GM03348 (cell line): ENCODE results near the gene EGLN1.
"Not testable (repeated sequence)": the region's sequence is repeated elsewhere in the genome, so short reads cannot be mapped to it uniquely, and the experiment has no call there.

Source experiments
- DNase-seq: peaks from one replicate; pipeline ENCODE4 v3.0.0; 2012; ENCODE audit warnings: low spot score

Gene EGLN1

DNA sequence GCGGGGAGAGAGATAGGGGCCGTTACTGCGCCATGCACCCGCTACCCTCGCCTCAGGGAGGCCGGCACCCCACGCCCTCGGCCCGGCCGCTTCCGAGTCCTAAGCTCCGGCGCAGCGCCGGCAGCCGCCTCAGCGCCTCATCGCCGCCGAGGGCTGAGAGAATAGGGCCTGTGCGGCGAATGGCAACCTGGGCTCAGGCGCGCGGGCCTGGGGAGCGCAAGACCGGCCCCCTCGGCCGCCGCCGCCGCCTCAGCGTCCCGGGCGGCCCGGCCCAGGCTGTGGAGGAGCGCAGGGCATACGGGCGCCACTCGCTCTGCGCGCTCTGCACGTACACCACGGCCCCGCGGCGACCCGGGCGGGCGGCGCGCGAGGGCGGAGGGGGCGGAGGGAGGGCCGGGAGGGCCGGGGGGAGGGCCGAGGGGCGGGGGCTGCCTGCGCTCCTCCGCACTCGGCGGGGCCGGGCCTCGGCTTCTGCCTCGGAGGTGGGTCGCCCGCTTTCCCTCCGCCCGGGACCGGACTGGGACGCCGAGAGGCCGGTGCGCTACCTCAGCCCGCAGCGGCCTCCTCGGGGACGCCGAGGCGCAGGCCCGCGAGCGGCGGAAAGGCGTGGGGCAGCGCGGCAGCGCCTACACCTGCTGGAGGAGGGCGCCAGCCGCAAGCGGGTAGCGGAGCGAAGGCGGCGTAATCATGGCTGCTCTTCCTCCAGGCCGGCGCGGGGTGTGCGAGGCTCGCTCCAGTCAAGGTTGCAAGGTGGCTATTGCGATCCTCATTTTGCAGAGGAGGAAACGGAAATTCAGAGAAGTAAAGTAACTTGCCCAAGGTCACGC is at the start of gene EGLN1:
Gene EGLN1 (minus strand): TSS at position 317 of the 827 bp plus-strand sequence. CDS start 399 bp downstream, outside the sequence.
- DNase-seq: peak; percentile 97

DNA sequence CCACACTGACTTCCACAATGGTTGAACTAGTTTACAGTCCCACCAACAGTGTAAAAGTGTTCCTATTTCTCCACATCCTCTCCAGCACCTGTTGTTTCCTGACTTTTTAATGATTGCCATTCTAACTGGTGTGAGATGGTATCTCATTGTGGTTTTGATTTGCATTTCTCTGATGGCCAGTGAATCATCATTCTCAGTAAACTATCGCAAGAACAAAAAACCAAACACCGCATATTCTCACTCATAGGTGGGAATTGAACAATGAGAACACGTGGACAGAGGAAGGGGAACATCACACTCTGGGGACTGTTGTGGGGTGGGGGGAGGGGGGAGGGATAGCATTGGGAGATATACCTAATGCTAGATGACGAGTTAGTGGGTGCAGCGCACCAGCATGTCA is 49.4 kb upstream of the EGLN1 start:
- not testable (repeated sequence) for DNase-seq

DNA sequence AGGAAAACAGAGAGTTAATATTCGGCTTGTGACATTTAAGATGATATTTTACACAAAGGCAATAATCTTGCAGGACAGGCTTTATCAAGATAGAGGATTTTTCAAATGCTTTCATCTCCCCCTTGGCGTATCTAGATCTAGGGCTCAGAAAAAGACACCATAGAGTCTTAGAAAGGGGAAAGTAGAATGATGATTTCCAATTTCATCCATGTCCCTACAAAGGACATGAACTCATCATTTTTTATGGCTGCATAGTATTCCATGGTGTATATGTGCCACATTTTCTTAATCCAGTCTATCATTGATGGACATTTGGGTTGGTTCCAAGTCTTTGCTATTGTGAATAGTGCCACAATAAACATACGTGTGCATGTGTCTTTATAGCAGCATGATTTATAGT is 48.9 kb upstream of the EGLN1 start:
- DNase-seq: not testable (repeated sequence)

DNA sequence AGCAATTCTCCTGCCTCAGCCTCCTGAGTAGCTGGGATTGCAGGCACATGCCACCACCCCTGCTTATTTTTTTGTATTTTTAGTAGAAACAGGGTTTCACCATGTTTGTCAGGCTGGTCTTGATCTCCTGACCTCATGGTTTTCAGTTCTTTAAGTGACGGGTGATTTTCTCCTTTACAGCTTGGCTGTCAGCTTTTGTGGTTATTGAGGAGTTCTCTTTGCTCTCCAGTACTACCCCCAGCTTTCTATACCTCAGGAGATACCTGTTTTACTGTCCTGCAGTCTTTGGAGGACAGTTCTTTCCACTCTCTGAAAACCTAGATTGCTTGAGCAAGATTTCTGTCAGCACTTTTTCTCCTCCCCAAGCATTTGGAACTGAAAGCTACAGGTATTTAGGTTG is 45.9 kb upstream of the EGLN1 start:
- no peak for DNase-seq

DNA sequence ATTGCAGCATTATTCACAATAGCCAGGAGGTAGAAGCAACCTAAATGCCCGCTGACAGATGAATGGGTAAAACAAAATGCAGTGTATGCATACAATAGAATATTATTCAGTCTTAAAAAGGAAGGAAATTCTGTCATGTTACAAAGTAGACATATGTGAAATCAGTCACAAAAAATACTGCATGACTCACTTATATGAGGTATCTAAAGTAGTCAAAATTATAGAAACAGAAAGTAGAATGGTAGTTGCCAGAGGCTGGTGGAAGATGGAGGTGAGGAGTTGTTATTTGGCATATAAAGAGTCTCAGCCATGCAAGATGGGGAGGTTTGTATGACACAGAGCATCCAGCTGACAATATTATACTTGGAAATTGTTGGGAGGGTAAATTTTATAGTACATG is 43.0 kb upstream of the EGLN1 start:
- DNase-seq: no peak

DNA sequence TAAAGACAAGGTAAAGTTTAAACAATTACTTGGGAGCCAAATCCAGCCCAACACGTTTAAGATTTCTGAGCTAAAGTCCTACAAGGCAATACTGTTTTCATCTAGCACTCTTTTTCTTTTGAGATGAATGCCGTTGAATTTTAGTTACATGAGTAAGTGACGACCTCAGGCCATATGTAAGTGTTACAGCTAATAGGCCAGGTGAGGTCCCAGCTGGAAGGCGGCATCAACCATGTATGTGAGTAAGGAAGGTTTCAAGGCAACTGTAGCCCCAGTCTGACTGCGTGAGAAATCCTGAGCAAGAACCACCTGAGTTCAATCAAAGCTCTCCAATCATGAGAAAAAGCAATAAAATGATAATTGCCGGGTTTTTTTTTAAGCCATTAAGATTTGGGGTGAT is 41.5 kb upstream of the EGLN1 start:
- DNase-seq: no peak

DNA sequence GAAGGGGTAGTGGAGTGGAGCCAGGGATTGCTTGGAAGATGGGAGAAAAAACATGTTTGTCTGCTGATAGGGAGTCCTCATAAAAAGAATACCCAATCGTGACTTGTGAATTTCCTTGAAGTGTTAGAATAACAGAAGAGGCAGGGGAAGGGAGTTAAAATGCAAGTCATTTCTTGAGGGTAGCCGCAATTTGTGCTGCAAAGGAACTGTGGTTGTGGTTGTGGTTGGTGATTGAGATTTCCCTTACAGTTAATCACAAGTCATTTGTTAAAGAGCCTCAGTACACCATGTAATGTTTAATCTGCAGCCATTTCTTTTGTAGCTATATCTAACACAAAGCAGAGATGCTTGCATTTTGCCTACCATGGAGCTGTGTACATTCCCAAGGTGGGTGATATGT is 38.5 kb upstream of the EGLN1 start:
- DNase-seq: no peak

DNA sequence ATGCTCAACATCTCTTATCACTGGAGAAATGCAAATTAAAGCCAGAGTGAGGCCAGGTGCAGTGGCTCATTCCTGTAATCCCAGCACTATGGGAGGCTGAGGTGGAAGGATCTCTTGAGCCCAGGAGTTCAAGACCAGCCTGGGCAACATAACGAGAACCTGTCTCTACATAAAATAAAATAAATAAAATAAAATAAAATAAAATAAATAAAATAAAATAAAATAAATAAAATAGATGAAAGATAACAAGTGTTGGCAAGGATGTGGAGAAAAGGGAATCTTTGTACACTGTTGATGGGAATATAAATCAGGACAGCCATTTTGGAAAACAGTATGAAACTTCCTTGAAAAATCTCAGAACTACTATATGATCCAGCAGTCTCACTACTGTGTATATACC is 37.4 kb upstream of the EGLN1 start:
- not testable (repeated sequence) for DNase-seq

DNA sequence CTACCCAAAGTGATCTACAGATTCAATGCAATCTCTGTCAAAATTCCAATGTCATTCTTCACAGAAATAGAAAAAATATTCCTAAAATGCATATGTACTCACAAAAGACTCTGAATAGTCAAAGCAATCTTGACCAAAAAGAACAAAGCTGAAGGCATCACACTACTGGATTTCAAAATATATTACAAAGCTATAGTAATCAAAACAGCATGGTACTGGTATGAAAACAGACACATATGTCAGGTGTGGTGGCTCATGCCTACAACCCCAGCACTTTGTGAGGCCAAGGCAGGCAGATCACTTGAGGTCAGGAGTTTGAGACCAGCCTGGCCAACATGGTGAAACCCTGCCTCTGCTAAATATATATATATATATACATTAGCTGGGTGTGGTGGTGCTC is 35.9 kb upstream of the EGLN1 start:
- not testable (repeated sequence) for DNase-seq

DNA sequence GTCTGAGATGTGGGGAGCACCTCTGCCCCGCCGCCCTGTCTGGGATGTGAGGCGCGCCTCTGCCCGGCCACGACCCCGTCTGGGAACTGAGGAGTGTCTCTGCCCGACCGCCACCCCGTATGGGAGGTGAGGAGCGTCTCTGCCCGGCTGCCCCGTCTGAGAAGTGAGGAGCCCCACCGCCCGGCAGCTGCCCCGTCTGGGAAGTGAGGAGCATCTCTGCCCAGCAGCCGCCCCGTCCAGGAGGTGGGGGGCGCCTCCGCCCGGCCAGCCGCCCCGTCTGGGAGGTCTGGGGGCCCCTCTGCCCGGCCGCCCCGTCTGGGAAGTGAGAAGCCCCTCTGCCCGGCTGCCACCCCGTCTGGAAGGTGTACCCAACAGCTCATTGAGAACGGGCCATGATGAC is 32.0 kb upstream of the EGLN1 start:
- not testable (repeated sequence) for DNase-seq

DNA sequence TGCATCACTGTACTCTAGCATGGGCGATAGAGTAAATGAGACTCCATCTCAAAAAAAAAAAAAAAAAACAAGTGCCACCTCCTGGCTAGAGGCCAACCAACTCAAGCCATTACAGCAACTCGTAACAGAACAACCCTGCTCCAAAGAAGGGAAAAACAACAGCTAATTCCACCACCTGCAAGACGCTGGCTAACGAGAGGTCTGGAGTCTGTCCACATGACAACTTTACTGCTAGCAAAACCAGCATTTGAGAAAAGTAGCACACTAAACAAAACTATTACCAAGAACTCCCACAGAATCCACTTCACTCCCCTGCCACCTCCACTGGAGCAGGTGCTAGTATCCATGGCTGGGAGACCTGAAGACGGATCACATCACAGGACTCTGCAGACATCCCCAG is 24.1 kb upstream of the EGLN1 start:
- DNase-seq: no peak

DNA sequence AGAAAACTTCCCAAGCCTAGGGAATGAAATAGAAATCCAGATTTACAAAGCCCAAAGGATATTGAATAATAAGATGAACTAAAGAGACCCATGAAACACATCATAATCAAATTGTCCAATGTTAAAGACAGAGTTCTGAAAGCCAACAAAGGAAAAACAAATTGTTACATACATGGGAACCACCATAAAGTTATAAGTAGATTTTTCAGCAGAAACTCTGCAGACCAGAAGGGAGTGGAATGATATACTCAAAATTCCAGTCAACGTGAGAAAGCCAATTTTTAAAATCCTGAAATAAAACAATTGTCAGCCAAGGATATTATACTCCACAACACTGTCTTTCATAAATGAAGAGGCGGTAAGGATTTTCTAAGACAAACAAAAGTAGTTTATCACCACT is 22.0 kb upstream of the EGLN1 start:
- no peak for DNase-seq

DNA sequence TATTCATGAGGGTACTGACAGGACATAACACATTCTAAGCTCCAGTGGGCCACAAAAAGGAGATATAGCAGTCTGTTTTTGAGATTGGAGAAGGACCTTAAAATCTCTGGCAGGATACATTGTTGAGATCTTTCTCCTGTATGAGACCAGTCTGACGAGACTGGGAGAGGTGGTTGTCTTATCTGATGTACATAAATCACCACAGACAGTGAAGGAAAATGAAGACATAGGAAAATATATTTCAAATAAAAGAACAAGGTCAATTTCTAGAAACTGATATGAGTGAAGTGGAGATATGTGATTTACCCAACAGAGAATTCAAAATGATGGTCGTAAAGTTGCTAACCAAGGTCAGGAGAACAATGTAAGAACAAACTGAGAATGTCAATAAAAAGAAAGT is 21.3 kb upstream of the EGLN1 start:
- no peak for DNase-seq

DNA sequence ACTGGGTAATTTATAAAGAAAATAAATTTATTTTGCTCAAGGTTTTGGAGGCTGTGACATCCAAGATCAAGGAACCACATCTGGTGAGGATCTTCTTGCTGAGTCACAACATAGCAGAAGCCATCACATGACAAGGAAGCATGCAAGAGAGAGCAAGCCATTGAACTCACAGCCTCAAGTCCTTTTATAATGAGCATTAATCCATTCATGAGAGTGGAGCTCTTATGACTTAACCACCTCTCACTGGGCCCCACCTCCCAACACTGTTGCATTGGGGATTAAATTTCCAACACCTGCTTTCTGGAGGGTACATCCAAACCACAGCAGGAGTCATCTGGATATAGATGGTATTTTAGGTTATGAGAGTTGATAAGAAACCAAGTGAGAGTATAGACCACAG is 20.6 kb upstream of the EGLN1 start:
- DNase-seq: no peak

DNA sequence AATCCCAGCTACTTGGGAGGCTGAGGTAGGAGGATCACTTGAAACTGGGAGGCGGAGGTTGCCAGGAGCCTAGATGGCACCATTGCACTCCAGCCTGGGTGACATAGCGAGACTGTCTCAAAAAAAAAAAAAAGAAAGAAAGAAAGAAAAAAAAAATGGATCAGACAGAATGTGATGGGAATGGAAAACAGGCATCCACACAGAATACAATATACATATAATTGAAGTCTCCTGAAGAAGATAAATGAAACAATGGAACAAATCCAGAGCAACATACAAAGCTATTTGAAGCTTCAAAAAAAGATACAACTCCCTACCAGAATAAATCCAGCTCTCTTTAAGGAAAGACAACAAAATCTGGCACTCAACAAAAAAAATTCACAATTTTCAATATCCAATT is 10.9 kb upstream of the EGLN1 start:
- no peak for DNase-seq

DNA sequence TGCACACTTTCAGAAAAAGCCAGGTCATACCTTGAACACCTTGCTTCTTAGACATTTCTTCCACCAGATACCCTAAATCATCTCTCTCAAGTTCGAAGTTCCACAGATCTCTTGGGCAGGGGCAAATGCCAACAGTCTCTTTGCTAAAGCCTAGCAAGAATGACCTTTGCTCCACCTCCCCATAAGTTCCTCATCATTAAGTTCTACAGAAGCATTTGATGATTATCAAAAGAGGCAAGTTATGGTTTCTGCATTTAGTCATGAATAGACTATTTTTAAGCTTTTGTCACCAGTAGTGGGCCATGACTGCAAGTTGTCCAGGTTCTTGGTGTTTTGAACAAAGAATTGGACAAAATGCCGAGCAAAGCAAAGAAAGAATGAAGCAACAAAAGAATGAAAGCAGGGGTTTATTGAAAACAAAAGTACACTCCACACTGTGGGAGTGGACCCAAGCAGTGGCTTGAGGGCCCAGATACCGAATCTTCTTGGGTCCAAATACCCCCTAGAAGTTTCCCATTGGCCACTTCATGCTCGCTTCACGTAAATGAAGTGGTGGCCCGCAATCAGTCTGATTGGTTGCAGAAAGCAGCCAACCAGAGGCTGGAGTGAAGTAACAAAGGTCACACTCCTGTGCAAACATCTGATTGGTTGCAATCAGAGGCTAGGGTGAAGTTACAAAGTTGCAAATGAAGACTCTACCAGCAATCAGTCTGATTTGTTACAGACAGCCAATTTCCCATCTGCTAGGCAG is 9.8 kb upstream of the EGLN1 start:
- DNase-seq: no peak

DNA sequence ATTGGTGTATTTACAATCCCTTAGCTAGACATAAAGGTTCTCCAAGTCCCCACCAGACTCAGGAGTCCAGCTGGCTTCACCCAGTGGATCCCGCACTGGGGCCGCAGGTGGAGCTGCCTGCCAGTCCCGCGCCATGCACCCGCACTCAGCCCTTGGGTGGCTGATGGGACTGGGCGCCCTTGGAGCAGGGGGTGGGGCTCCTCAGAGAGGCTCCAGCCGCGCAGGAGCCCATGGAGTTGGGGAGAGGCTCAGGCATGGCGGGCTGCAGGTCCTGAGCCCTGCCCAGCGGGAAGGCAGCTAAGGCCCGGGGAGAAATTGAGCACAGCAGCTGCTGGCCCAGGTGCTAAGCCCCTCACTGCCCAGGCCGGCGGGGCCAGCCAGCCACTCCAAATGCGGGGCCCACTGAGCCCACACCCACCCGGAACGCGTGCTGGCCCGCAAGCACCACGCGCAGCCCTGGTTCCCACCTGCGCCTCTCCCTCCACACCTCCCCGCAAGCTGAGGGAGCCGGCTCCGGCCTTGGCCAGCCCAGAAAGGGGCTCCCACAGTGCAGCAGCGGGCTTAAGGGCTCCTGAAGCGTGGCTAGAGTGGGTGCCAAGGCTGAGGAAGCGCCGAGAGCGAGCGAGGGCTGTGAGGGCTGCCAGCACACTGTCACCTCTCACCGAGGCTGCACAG is 8.7 kb upstream of the EGLN1 start:
- not testable (repeated sequence) for DNase-seq

DNA sequence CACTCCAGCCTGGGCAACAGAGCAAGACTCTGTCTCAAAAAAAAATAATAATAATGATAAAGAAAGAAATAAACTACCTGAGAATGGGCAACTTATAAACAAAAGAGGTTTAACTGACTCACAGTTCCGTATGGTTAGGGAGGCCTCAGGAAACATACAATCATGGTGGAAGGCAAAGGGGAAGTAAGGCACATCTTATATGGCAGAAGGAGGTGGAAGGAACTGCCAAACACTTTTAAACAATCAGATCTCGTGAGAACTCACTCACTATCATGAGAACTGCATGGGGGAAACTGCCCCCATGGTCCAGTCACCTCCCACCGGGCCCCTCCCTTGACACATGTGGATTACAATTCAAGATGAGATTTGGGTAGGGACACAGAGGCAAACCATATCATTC is 6.3 kb upstream of the EGLN1 start:
- no peak for DNase-seq

DNA sequence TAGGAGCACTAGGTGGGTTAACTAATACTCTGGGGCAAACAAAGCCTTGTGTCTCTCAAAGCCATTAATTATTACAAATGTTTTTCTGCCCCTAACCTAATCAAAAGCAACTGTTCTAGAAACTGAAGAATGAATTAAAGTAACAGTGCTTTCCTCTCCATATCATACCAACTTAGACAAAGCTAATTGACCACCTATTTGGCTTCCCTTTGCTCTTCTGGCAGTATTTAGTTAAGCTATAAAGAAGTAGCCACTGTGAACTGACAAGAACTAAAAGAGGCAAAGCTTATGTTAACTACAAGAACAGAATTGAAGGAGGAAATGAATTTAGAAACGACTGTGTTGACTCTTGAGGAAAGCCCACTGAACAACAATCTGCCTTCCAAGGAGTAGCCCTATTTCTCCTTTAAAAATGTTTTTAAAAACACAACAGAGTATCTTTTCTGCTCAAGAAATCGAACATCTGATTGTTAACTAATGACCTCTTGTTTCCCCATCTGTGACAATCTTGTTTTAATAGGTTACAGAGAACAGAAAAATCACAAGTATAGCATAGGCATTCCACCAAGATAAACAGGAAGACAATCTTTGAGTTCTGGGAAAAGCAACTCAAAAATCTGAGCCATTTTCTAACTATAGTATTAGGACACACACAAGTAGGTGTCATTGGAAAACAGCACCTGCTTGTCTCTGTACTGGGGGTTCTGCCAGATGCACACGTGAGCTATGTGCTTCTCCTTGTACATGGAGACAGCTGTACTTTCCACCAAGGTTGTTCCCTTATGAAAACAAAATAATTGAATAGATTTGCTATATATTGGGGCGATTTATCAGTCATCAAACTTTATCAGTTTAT is 3.1 kb upstream of the EGLN1 start:
- DNase-seq: no peak

DNA sequence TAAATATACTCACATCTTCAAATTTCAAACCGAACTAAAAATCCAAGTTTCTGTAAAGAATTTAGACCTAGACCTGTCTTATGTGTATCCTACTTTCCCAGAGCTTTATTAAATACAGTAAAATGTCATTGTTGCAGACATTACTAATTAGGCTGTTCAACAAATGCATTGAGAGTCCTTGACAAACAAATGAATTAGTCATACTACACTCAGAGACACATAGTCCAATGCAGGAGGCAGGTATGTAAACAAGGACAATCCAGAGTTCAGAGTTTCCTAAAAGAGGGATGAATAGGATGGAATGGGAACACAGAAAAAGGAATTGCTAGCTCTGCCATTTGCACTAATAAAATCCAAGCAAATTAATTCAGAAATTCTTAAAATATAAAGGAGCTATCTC is 1.6 kb upstream of the EGLN1 start:
- no peak for DNase-seq

DNA sequence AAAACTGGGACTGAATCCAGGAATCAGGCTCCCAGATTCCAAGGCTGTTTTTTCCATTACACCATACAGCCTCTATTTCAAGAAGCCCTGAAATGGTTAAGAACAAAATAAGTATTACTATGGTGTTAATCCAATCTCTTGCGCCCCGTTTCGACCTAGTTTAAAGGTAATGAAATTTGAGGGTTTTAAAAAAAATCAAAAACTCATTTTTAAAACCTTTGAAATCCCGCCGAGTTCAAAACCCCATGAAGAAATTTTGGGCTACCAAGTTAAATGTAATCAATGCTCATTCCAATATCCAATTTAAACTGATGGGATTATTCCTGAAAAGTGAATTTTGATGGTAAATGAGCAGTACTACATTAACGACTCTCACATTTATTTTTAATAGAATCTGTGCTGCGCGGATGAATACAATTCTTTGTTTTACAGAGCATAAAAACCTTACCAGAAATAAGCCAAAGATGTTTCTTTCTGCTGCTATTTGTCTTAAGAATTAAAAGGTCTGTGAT is 767 bp upstream of the EGLN1 start:
- no peak for DNase-seq

DNA sequence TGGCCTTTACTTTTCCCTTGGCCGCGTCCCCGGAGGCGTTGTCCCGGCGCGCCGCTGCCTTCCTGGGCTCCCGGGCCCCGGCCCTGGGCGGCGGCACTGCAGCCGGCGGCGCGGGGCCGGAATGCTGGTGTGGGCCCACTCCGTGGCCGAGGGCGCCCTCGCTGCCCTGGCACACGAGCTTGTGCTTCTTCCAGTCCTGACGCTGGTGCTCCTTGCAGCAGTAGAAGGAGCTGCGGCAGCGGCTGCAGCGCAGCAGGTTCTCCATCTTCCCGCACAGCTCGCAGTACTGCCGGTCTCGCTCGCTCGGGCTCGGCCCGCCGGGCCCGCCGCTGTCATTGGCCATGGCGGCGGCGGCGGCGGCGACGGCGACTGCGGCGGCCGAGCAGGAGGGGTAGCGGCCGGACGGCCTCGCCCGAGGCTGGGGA is 529 bp downstream of the EGLN1 start:
- DNase-seq: peak; percentile 52
